ENCODE results near the gene MYO15B. TPM values are rescaled to one million over a fixed set of nuclear protein-coding genes. Genes with fewer than 3 reads are reported as not detected.

MYO15B gene
- total RNA-seq, 2 donors from 2014 or later: 210 to 462 TPM

GRCh38 chr17:75566416-75566815 is 21.2 kb upstream of the MYO15B start:
- no peak for DNase-seq
- Histone ChIP-seq H3K4me1 (no peaks in the 10 kb centered on the region), H3K9ac (ENCODE audit: low read depth in 2 of 2, low read length in 2 of 2) (no peak overlapping the region), H3K27me3 (no peaks in the 10 kb centered on the region), H3K36me3 (peaks cover 28% of the 10 kb centered on the region), H3K27ac (no peak overlapping the region), H3K9me3 (no peaks in the 10 kb centered on the region), H3K4me3 (no peak overlapping the region)
- TF ChIP-seq, protein P1, sequence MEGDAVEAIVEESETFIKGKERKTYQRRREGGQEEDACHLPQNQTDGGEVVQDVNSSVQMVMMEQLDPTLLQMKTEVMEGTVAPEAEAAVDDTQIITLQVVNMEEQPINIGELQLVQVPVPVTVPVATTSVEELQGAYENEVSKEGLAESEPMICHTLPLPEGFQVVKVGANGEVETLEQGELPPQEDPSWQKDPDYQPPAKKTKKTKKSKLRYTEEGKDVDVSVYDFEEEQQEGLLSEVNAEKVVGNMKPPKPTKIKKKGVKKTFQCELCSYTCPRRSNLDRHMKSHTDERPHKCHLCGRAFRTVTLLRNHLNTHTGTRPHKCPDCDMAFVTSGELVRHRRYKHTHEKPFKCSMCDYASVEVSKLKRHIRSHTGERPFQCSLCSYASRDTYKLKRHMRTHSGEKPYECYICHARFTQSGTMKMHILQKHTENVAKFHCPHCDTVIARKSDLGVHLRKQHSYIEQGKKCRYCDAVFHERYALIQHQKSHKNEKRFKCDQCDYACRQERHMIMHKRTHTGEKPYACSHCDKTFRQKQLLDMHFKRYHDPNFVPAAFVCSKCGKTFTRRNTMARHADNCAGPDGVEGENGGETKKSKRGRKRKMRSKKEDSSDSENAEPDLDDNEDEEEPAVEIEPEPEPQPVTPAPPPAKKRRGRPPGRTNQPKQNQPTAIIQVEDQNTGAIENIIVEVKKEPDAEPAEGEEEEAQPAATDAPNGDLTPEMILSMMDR (IDR thresholded peaks at IDR 0.05): no peak
- intact Hi-C loops (cut with DNase I): no loop called here

DNA sequence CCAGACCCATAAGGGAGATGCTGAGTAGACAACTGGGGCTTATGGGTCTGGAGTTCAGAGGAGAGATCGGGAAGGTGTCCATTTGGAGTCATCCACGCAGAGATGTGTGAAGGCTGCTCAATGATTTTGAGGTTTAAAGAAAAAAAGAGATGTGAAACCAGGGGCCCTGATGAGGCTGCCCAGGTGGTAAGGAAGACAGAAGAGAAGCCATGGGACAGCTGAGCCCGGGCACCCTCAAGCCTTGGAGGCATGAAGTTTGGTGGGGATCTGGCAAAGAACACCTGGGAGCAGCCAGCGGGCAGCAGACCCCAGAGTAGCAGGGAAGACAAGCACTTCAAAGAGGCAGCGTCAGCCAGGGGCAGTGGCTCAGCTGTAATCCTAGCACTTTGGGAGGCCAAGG is 20.8 kb upstream of the MYO15B start:
- peaks cover 28% of the 10 kb centered on the region for H3K36me3 ChIP-seq
- H3K27me3 ChIP-seq: no peaks in the 10 kb centered on the region
- H3K4me1 ChIP-seq: no peaks in the 10 kb centered on the region
- TF ChIP-seq, protein P1 (IDR thresholded peaks at IDR 0.05): no peak
- H3K9me3 ChIP-seq: no peaks in the 10 kb centered on the region
- H3K27ac ChIP-seq: no peak overlapping the region
- no peak overlapping the region for H3K4me3 ChIP-seq
- no peak overlapping the region for H3K9ac ChIP-seq (ENCODE audit: low read depth in 2 of 2, low read length in 2 of 2)
- no peak for DNase-seq
- intact Hi-C loops (cut with DNase I): no loop called here

DNA sequence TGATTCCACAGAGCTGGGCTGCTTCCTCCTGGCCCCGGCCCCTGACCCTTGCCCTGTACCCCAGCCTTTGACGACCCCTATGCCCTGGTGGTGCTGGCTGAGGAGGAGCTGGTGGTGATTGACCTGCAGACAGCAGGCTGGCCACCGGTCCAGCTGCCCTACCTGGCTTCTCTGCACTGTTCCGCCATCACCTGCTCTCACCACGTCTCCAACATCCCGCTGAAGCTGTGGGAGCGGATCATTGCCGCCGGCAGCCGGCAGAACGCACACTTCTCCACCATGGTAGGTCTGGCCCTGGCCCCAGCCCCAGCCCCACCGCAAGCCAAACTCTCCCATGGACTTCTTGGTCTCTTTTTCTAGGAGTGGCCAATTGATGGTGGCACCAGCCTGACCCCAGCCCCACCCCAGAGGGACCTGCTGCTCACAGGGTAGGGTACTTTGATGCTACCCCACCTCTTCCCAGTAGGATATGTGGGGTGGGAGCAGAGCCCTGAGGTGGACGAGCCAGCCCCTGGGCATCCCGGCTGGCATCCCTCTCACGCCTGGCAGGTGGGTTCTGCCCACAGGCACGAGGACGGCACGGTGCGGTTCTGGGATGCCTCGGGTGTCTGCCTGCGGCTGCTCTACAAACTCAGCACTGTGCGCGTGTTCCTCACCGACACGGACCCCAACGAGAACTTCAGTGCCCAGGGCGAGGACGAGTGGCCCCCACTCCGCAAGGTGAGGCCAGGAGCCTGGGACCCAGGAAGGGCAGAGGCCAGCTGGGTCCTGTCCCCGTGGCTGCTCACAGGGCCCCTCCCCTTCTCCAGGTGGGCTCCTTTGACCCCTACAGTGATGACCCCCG is 19.0 kb upstream of the MYO15B start:
- peaks cover 17% of the 10 kb centered on the region for H3K36me3 ChIP-seq

DNA sequence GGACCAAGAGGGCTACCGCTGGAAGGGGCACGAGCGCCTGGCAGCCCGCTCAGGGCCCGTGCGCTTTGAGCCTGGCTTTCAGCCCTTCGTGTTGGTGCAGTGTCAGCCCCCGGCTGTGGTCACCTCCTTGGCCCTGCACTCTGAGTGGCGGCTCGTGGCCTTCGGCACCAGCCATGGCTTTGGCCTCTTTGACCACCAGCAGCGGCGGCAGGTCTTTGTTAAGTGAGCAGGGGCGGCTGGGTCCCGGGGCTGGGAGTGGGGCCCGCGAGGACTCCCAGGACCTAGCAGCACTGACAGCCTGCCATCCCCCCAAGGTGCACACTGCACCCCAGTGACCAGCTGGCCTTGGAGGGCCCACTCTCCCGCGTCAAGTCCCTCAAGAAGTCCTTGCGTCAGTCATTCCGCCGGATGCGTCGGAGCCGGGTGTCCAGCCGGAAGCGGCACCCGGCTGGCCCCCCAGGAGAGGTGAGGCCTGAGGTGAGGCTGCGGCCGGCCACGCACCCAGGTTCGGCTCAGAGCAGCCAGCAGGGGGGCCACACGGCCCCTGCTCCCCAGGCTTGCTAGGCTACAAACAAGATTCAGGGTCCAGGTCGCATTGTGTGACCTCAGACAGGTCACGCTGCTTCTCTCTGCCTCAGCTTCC is 17.4 kb upstream of the MYO15B start:
- peaks cover 7% of the 10 kb centered on the region for H3K36me3 ChIP-seq
- H3K9ac ChIP-seq (ENCODE audit: low read depth in 2 of 2, low read length in 2 of 2): no peak overlapping the region
- intact Hi-C loops (cut with DNase I): no loop called here
- DNase-seq: no peak
- no peak overlapping the region for H3K4me3 ChIP-seq
- no peaks in the 10 kb centered on the region for H3K9me3 ChIP-seq
- TF ChIP-seq, protein P1 (IDR thresholded peaks at IDR 0.05): no peak
- no peaks in the 10 kb centered on the region for H3K27me3 ChIP-seq
- H3K4me1 ChIP-seq: no peaks in the 10 kb centered on the region
- peak overlapping the region; percentile 33 for H3K27ac ChIP-seq

More for the DNA sequence above, 19.0 kb upstream of the MYO15B start:
- TF ChIP-seq, protein P1 (IDR thresholded peaks at IDR 0.05): no peak
- intact Hi-C loops (cut with DNase I): no loop called here
- no peak for DNase-seq
- H3K9me3 ChIP-seq: no peaks in the 10 kb centered on the region
- H3K27ac ChIP-seq: no peak overlapping the region
- H3K4me3 ChIP-seq: no peak overlapping the region
- no peak overlapping the region for H3K9ac ChIP-seq (ENCODE audit: low read depth in 2 of 2, low read length in 2 of 2)
- H3K4me1 ChIP-seq: no peaks in the 10 kb centered on the region
- H3K27me3 ChIP-seq: no peaks in the 10 kb centered on the region

GRCh38 chr17:75570772-75571171 is 16.8 kb upstream of the MYO15B start:
- Histone ChIP-seq H3K9ac (ENCODE audit: low read depth in 2 of 2, low read length in 2 of 2) (peak overlapping the region in 1 of 2 donors; percentile 40), H3K4me3 (no peak overlapping the region), H3K36me3 (peaks cover 3% of the 10 kb centered on the region), H3K27me3 (no peaks in the 10 kb centered on the region), H3K9me3 (no peaks in the 10 kb centered on the region), H3K27ac (peak overlapping the region; percentile 33), H3K4me1 (no peaks in the 10 kb centered on the region)
- no peak for DNase-seq
- intact Hi-C loops (cut with DNase I): no loop called here
- TF ChIP-seq, protein P1 (IDR thresholded peaks at IDR 0.05): no peak

All from colonic mucosa (tissue), 4 donors.